HG03103 (cell line): Measurements from ENCODE around the gene RUSC1.
"Not testable (repeated sequence)": the region's sequence is repeated elsewhere in the genome, so short reads cannot be mapped to it uniquely, and the experiment has no call there.

Experiments used
- ATAC-seq: cut with Tn5 transposase; IDR thresholded peaks from one replicate; pipeline ENCODE4 v1.9.1; 2021; ENCODE audit warnings: low read depth; ENCODE audit not compliant: unreplicated experiment

Gene RUSC1

DNA sequence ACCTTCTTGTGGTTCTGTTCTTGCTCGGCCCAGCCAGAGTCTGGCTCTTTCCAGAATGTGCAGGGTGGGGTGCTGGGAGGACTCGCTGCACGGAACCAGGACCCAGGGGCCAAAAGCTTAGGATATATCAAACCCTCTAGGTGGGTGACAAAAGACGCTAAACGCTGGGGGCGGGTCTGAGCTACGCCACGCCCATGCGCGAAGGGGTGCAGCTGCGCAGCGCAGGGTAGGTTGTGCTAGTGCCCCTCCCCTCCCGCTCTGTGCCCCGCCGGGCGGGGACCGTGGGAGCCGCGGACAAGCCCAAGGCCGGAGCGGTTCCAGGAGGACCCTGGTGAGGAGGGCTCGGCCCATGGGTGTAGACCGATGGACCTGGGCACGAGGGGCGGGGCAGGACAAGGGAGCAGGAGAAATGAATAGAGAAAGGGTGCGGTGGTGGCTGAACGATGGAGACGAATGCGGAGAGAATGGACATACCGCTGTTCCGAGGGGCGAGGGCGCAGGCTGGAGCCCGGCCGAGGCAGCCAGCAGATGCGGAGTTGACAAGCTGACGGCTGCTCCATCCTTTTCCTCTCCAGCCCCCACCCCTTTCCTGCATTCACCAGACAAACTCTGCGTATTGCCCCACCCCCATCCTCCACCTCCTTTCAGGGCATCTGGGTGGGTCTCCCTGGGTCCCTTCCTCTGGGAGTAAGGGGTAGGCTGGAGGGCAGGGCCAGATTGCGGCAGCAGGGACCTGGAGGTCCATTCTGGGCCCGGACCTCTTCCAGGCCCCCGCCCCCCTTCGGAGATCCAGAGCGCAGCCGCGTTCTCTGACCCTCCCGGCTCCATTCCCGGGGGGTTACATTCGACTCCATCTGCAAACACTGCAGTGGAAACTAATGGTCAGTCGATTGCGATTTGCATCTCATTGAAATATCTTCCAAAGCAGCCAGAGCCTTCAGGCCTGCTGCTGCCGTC, at the start of gene RUSC1:
Gene RUSC1, plus strand, starts transcription at position 234 of the 957 bp plus-strand sequence. CDS start 880 bp downstream, outside the sequence.
- ATAC-seq: no peak

- ATAC-seq: peak; percentile 34
These were observed 48.0 kb upstream of the RUSC1 start for GRCh38 chr1:155272466-155273342.

- peak; percentile 46 for ATAC-seq
These were observed 47.1 kb upstream of the RUSC1 start, which contains the start of gene CLK2 for GRCh38 chr1:155273343-155274245. CLK2 (minus strand) TSS chr1:155273504; CDS start chr1:155270977, 2,527 bp downstream.

- peak; percentile 46 for ATAC-seq
These were observed 43.4 kb upstream of the RUSC1 start, which contains the start of gene HCN3 for GRCh38 chr1:155277070-155277901. HCN3 (plus strand) TSS chr1:155277463; CDS start chr1:155277591, 128 bp downstream.

- no peak for ATAC-seq
These were observed 42.6 kb upstream of the RUSC1 start for GRCh38 chr1:155277902-155278688.

GRCh38 chr1:155278689-155279160, 42.0 kb upstream of the RUSC1 start:
- no peak for ATAC-seq

GRCh38 chr1:155279268-155279667, 41.4 kb upstream of the RUSC1 start:
- ATAC-seq: no peak

- ATAC-seq: no peak
These were observed 38.1 kb upstream of the RUSC1 start for GRCh38 chr1:155282488-155283091.

GRCh38 chr1:155284476-155284875, 36.2 kb upstream of the RUSC1 start:
- ATAC-seq: no peak

DNA sequence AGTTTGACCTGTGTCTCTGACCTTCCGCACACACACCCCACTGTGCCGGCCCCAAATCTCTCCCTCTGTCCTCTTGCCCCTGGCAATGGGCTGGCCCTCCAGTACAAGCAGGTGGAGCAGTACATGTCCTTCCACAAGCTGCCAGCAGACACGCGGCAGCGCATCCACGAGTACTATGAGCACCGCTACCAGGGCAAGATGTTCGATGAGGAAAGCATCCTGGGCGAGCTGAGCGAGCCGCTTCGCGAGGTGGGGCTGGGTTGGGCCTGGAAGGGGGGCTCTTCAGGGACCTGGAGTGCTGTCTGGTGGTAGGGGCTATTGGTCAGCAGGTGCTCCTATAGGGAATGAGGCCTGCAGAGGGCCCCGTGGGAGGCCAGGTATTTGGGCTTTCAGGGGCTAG, 35.6 kb upstream of the RUSC1 start:
- no peak for ATAC-seq

DNA sequence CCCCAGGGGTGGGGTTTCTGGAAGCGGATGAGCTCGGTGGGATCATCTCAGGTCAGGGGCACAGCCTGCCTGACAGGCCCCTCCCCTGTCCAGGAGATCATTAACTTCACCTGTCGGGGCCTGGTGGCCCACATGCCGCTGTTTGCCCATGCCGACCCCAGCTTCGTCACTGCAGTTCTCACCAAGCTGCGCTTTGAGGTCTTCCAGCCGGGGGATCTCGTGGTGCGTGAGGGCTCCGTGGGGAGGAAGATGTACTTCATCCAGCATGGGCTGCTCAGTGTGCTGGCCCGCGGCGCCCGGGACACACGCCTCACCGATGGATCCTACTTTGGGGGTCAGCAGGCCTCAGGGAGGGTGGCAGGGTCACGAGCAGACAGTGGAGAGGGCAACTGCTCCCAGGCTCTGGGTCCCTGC, 35.1 kb upstream of the RUSC1 start:
- ATAC-seq: no peak

DNA sequence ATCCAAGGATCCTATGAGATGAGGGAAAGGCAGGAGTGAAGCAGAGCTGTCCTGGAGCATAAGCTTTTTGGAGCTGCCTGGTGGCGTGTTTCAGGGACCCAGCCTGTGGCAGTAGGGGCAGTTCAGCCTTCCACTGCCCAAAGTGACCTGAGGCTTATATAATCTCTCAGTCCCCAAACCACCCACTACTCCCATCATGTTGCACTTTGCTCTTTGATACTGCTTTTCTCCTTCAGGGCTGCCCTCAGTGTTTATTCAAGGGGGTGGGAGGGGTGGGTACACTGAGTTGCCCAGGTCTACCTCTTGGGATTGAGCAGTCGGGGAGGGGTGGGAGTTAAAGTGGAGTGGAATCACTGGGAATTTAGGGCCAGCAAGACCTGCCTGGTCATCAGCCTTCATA, 34.1 kb upstream of the RUSC1 start:
- no peak for ATAC-seq

DNA sequence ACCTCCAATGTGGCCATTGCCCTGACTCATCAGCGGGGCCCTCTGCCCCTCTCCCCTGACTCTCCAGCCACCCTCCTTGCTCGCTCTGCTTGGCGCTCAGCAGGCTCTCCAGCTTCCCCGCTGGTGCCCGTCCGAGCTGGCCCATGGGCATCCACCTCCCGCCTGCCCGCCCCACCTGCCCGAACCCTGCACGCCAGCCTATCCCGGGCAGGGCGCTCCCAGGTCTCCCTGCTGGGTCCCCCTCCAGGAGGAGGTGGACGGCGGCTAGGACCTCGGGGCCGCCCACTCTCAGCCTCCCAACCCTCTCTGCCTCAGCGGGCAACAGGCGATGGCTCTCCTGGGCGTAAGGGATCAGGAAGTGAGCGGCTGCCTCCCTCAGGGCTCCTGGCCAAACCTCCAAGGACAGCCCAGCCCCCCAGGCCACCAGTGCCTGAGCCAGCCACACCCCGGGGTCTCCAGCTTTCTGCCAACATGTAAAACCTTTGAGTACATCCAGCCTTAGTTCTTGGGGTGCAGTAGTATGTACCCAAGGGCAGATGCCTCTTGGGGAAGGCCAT, 32.6 kb upstream of the RUSC1 start:
- ATAC-seq: no peak

DNA sequence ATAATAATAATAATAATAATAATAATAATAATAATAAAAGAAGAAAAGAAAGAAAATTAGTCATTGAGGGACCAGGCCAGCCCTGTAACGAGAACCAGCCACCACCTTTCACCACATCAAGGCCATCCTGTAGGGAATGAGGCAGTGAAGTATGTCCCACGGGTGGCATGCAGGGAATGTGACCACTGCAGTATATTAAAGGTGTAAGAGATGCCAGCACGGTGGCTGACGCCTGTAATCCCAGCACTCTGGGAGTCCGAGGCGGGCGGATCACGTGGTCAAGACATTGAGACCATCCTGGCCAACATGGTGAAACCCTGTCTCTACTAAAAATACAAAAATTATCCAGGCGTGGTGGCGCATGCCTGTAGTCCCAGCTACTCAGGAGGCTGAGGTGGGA, 29.7 kb upstream of the RUSC1 start:
- ATAC-seq: not testable (repeated sequence)

- no peak for ATAC-seq
These were observed 27.5 kb upstream of the RUSC1 start for GRCh38 chr1:155293086-155293749.

DNA sequence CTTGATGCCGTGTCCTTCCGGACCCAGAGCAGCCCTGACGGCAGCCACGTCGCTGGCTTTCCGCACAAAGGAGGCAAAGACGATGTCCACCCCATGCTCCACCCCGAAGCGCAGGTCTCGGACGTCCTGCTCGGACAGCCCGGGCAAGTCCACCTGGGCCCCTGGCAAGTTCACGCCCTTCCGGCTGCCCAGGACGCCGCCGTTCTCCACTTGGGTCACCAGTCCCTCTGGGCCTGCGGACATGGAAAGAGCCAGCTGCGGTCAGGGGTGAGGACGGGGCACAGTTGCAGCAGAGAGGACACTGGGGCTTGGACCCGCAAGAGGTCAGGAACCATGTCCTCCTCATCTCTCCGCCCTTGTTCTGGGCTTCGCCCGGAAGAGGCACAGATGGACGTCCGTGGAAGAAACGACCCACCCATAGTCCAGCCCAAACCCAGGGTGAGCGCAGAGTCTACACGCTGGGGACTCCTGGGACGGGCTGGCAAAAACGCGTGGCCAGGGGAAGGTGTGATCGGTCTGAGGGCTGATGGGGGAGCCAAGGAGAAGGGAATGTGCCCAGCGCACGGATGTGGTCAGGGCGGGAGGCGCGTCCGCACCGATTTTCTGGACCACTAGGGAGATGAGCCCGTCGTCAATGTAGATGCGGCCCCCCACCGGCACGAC, 26.0 kb upstream of the RUSC1 start:
- ATAC-seq: no peak
